Naive thymus-derived CD4-positive, alpha-beta T cell (primary cell): Measurements from ENCODE around the gene ABHD16A. TPM values are rescaled to one million over a fixed set of nuclear protein-coding genes. Genes with fewer than 3 reads are reported as not detected.

Experiments used
- ATAC-seq: fragments of 150-1000 bp; cut with Tn5 transposase; 2 replicates; pipeline ENCODE4 v1.10.0; 2021; ENCODE audit warnings: mild to moderate bottlenecking, moderate library complexity
- CTCF ChIA-PET: fragments of 350-600 bp; sonication (Branson Sonifier 250); formaldehyde crosslinking; loops from one replicate; lab custom pipeline; 2021; ENCODE audit warnings: antibody characterized with exemption; lab: Charles Lee
- POLR2A ChIA-PET: fragments of 350-600 bp; sonication (Branson Sonifier 250); formaldehyde crosslinking; loops from one replicate; lab custom pipeline; 2021; ENCODE audit warnings: antibody characterized with exemption, inconsistent platforms; lab: Charles Lee
- DNase-seq, 9 donors: peaks; one replicate each; pipeline versions ENCODE4 v3.0.0 to v3.0.0-alpha.2; 2020 to 2022; ENCODE audit warnings: mixed read lengths in 1 of 9
- H3K27ac ChIP-seq: one replicate; pipeline ENCODE4 v1.7.0; 2013; ENCODE audit warnings: mild to moderate bottlenecking, low read depth, low read length, moderate library complexity
- H3K27me3 ChIP-seq, 2 donors: one replicate each; pipeline ENCODE4 v1.7.0; 2013; ENCODE audit warnings: low read length in 2 of 2, mild to moderate bottlenecking in 2 of 2, moderate library complexity in 2 of 2; ENCODE audit not compliant: control insufficient read depth in 2 of 2, insufficient read depth in 2 of 2
- H3K36me3 ChIP-seq, 3 experiments: 1 replicate in 2 of 3; 2 replicates in 1 of 3; pipeline ENCODE4 v1.7.0; 2013; ENCODE audit warnings: low read length in 3 of 3, mild to moderate bottlenecking in 3 of 3, moderate library complexity in 1 of 3; ENCODE audit not compliant: insufficient read depth in 3 of 3, control insufficient read depth in 2 of 3
- H3K4me1 ChIP-seq, 2 donors: one replicate each; pipeline ENCODE4 v1.7.0; 2013; ENCODE audit warnings: low read length in 2 of 2, mild to moderate bottlenecking in 2 of 2, moderate library complexity in 1 of 2; ENCODE audit not compliant: control insufficient read depth in 2 of 2, insufficient read depth in 2 of 2
- H3K4me3 ChIP-seq: 2 replicates; pipeline ENCODE4 v1.7.0; 2013; ENCODE audit warnings: mild to moderate bottlenecking, low read length
- H3K9me3 ChIP-seq, 3 experiments: 1 replicate in 2 of 3; 2 replicates in 1 of 3; pipeline ENCODE4 v1.7.0; 2013; ENCODE audit warnings: low read length in 3 of 3; ENCODE audit not compliant: control insufficient read depth in 2 of 3
- H3K27ac Mint-ChIP-seq, 9 donors: one replicate each; pipeline ENCODE4 v1.8.0; 2020 to 2022; ENCODE audit warnings: mixed read lengths in 9 of 9, mild to moderate bottlenecking in 8 of 9, moderate library complexity in 5 of 9, inconsistent platforms in 2 of 9
- H3K27me3 Mint-ChIP-seq, 5 donors: one replicate each; pipeline ENCODE4 v1.8.0; 2021 to 2022; ENCODE audit warnings: mixed read lengths in 5 of 5, mild to moderate bottlenecking in 1 of 5
- H3K36me3 Mint-ChIP-seq, 5 donors: one replicate each; pipeline ENCODE4 v1.8.0; 2020 to 2022; ENCODE audit warnings: mixed read lengths in 5 of 5, mild to moderate bottlenecking in 3 of 5, inconsistent platforms in 1 of 5
- H3K4me1 Mint-ChIP-seq, 7 donors: one replicate each; pipeline ENCODE4 v1.8.0; 2020 to 2022; ENCODE audit warnings: mixed read lengths in 7 of 7, mild to moderate bottlenecking in 3 of 7, inconsistent platforms in 1 of 7
- H3K4me3 Mint-ChIP-seq, 10 donors: one replicate each; pipeline ENCODE4 v1.8.0; 2020 to 2022; ENCODE audit warnings: mild to moderate bottlenecking in 10 of 10, mixed read lengths in 10 of 10, moderate library complexity in 6 of 10, inconsistent platforms in 2 of 10
- H3K9me3 Mint-ChIP-seq, 11 donors: one replicate each; pipeline ENCODE4 v1.8.0; 2020 to 2022; ENCODE audit warnings: mixed read lengths in 11 of 11, mild to moderate bottlenecking in 4 of 11, inconsistent platforms in 1 of 11, moderate library complexity in 1 of 11
- intact Hi-C, 2 donors: fragments of 100-400 bp; cut with micrococcal nuclease; formaldehyde crosslinking; loops; one replicate each; pipeline ENCODE4 v1.15.1; 2023
- polyA plus RNA-seq, 2 donors: library from polyadenylated mRNA; unstranded; fragments of 300-500 nt; fragmentation: Illumina TruSeq; gene quantifications; one replicate each; pipeline ENCODE4 v1.2.3, GENCODE V29; 2021
- total RNA-seq, 6 experiments: library from RNA in 5 of 6; stranded (reverse) in 5 of 6; gene quantifications; 1 replicate in 5 of 6; 2 replicates in 1 of 6; pipeline ENCODE4 v1.2.3 and lab custom pipeline; 2021 to 2026

Gene ABHD16A
- total and polyA plus RNA-seq, 7 experiments from 2014 or later, result 31.1 to 71.7 (median 62.9) TPM

DNA sequence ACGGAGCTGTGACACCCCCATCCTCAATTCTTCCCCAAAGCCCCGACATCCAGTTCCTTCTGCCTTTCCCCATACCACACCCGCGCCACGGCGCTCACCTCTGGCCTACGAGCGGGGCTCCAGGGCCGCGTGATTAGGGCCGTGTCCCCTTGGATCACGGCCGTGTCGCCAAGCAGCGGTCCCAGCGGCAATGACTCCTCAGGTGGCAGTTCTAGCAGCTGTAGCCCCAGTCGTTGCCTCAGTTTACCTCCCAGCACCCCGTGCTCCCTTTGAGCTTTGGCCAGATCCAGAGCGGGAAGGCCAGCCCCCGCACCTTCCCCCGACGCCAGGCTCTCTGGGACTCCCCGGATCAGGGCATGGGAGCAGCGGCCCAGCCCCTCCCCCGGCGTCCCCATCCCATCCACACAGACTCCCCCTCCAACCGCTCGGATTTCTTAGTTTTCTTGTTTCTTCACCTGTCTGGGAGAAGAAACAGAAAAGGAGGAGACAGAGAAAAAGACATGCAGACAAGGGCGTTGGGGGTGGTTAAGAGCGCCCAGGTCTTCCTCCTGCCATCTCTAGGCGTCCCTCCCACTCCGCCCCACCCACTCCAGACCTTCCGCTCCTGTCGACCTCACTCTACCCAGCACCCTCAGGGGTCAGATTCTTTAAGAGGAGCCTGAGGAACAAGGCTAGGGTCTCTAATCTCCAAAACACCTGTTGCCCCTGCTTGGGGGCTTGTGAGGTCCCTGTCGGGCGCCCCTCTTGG is 25.8 kb upstream of the ABHD16A start, which contains the start of gene DDAH2:
DDAH2 (minus strand) TSS at position 533 of the 748 bp plus-strand sequence; CDS start at position 395, 138 bp downstream.
- ATAC-seq (peak; percentile 12), DNase-seq (no peak)
- ChIA-PET POLR2A (interaction anchor here (0.9 to 4.6 kb wide), 13 partner anchors 8 to 161 kb away, joined by 3 to 33 read pairs (median 5); partner anchors contain the start of genes HSPA1A, HSPA1B, HSPA1L and LSM2), CTCF (interaction anchor here (0.6 to 4.2 kb wide), 16 partner anchors 10 to 400 kb away, joined by 3 to 30 read pairs (median 6); partner anchors contain the start of genes ATF6B, HSPA1B, LSM2 and MSH5)
- H3K27me3 Mint-ChIP-seq, result no peaks in the 10 kb centered on the region
- no peaks in the 10 kb centered on the region for H3K9me3 ChIP-seq
- H3K9me3 Mint-ChIP-seq, result peaks cover 0 to 1% (median 0%) of the 10 kb centered on the region in 11 donors
- peak within 1 kb of the TSS; percentile 78 to 96 (median 89) for H3K27ac Mint-ChIP-seq
- H3K36me3 ChIP-seq, result peaks cover 5 to 21% (median 13%) of the 10 kb centered on the region in 3 experiments
- H3K36me3 Mint-ChIP-seq, result peaks cover 4 to 37% (median 8%) of the 10 kb centered on the region in 5 donors
- H3K27me3 ChIP-seq, result no peaks in the 10 kb centered on the region
- intact Hi-C loops, result loop anchor here (1.0 to 2.0 kb wide), 11 partner anchors 9 to 230 kb away; partner anchors contain the start of genes ABHD16A (in 1 of the 2), EHMT2 (in 1 of the 2), HSPA1B (in 1 of the 2) and LY6G5C (in 1 of the 2)
- H3K4me1 ChIP-seq, result peaks cover 13 to 14% of the 10 kb centered on the region in 2 donors
- H3K27ac ChIP-seq, result peak within 1 kb of the TSS; percentile 65
- H3K4me1 Mint-ChIP-seq, result peaks cover 21 to 60% (median 53%) of the 10 kb centered on the region in 7 donors
- peak within 1 kb of the TSS; percentile 92 for H3K4me3 ChIP-seq
- peak within 1 kb of the TSS; percentile 83 to 100 (median 97) for H3K4me3 Mint-ChIP-seq

GRCh38 chr6:31727717-31728671 is 24.9 kb upstream of the ABHD16A start:
- Histone ChIP-seq H3K9me3 (no peaks in the 10 kb centered on the region), H3K4me3 (no peak overlapping the region), H3K27me3 (no peaks in the 10 kb centered on the region), H3K27ac (peak overlapping the region; percentile 1), H3K36me3 (peaks cover 5 to 13% (median 13%) of the 10 kb centered on the region in 3 experiments), H3K4me1 (peaks cover 9 to 13% of the 10 kb centered on the region in 2 donors)
- intact Hi-C loops, result loop anchor here in 1 of 2 donors (2.0 kb wide), 2 partner anchors 89 to 231 kb away; partner anchors contain the start of genes NELFE and SKIC2
- Mint-ChIP-seq H3K36me3 (peaks cover 0 to 28% (median 5%) of the 10 kb centered on the region in 5 donors), H3K4me1 (peaks cover 28 to 59% (median 49%) of the 10 kb centered on the region in 7 donors), H3K27ac (peak overlapping the region; percentile 36 to 85 (median 63)), H3K4me3 (peak overlapping the region; percentile 68 to 100 (median 94)), H3K9me3 (no peaks in the 10 kb centered on the region), H3K27me3 (no peaks in the 10 kb centered on the region)
- DNase-seq (peak in 1 of 9 donors; percentile 20), ATAC-seq (peak; percentile 10)
- POLR2A ChIA-PET, result interaction anchor here (0.5 to 4.6 kb wide), 11 partner anchors 9 to 111 kb away, joined by 3 to 33 read pairs (median 4); partner anchors contain the start of genes HSPA1B and LSM2
- CTCF ChIA-PET, result interaction anchor here (1.2 to 4.2 kb wide), 6 partner anchors 8 to 224 kb away, joined by 3 to 30 read pairs (median 14); partner anchors contain the start of genes MSH5 and VARS1

- H3K4me3 ChIP-seq, result no peak overlapping the region
- no peaks in the 10 kb centered on the region for H3K27me3 Mint-ChIP-seq
- peaks cover 9 to 13% of the 10 kb centered on the region in 2 donors for H3K4me1 ChIP-seq
- ATAC-seq (peak; percentile 67), DNase-seq (no peak)
- H3K4me1 Mint-ChIP-seq, result peaks cover 28 to 58% (median 48%) of the 10 kb centered on the region in 7 donors
- H3K9me3 Mint-ChIP-seq, result no peaks in the 10 kb centered on the region
- H3K27ac ChIP-seq, result no peak overlapping the region
- H3K9me3 ChIP-seq, result no peaks in the 10 kb centered on the region
- ChIA-PET POLR2A (interaction anchor here (0.5 to 2.0 kb wide), 7 partner anchors 11 to 112 kb away, joined by 3 to 7 read pairs (median 4); partner anchors contain the start of gene LSM2), CTCF (interaction anchor here (1.0 to 4.2 kb wide), 5 partner anchors 9 to 103 kb away, joined by 3 to 30 read pairs (median 13); partner anchors contain the start of genes MSH5 and VARS1)
- intact Hi-C loops, result no loop called here
- H3K4me3 Mint-ChIP-seq, result peak overlapping the region; percentile 51 to 81 (median 65)
- peaks cover 0 to 25% (median 5%) of the 10 kb centered on the region in 5 donors for H3K36me3 Mint-ChIP-seq
- H3K27ac Mint-ChIP-seq, result peak overlapping the region; percentile 1 to 85 (median 63)
- H3K36me3 ChIP-seq, result peaks cover 4 to 9% (median 7%) of the 10 kb centered on the region in 3 experiments
- no peaks in the 10 kb centered on the region for H3K27me3 ChIP-seq
Measured at GRCh38 chr6:31727034-31727716, 24.1 kb upstream of the ABHD16A start.

DNA sequence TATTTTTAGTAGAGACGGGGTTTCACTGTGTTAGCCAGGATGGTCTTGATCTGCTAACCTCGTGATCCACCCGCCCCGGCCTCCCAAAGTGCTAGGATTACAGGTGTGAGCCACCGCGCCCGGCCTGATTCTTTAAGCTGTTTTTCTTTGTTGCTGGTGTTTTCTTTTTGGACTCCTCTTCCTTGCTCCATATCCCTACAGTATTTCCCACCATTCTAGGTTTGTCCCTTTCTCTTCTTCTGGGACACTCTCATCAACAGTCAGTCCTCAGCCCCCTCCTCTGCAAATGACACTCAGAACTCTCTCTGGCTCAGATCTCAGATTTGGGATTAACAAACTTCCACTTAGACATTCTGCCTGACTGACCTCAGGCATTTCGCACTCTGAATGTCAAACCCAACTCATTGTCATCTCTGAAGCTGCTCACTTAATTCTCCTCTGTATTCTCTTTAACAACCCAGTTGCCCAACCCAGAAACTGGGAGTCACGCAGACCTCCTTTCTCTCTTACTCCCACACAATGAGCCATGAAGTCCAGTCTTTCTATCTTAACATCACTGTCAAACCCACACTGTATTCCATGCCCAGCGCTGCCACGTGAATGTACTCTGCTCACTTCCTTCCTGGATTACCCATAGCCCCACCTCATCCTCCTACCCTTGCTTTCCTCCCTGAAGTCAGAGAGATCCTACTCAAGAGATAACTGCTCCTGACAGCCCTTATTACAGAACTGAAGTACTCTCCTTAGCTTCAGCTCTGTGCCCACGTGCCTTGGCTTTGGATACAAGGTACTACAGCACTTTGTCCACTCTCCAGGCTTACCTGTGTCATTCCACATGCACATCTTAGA is 22.6 kb upstream of the ABHD16A start:
- DNase-seq (no peak), ATAC-seq (no peak)
- Mint-ChIP-seq H3K4me3 (peak overlapping the region in 2 of 10 donors; percentile 1 to 20), H3K27me3 (peaks cover 0 to 2% (median 0%) of the 10 kb centered on the region in 5 donors), H3K27ac (peak overlapping the region in 5 of 9 donors; percentile 7 to 25 (median 9)), H3K9me3 (no peaks in the 10 kb centered on the region), H3K4me1 (peaks cover 28 to 58% (median 45%) of the 10 kb centered on the region in 7 donors), H3K36me3 (peaks cover 0 to 19% (median 0%) of the 10 kb centered on the region in 5 donors)
- Histone ChIP-seq H3K4me3 (no peak overlapping the region), H3K27me3 (no peaks in the 10 kb centered on the region), H3K4me1 (peaks cover 9 to 13% of the 10 kb centered on the region in 2 donors), H3K27ac (no peak overlapping the region), H3K36me3 (no peaks in the 10 kb centered on the region), H3K9me3 (no peaks in the 10 kb centered on the region)
- ChIA-PET POLR2A (interaction anchor here (0.6 to 1.3 kb wide), 3 partner anchors 10 to 144 kb away, joined by 3 read pairs; no protein-coding TSS in a partner anchor), CTCF (interaction anchor here (0.8 to 1.2 kb wide), 2 partner anchors 8 to 53 kb away, joined by 3 read pairs; no protein-coding TSS in a partner anchor)
- intact Hi-C loops, result no loop called here
